CD4-positive, alpha-beta T cell (primary cell): ENCODE data around the gene RPL22L1. TPM values are rescaled to one million over a fixed set of nuclear protein-coding genes. Genes with fewer than 3 reads are reported as not detected.
"Not testable (repeated sequence)": the region's sequence is repeated elsewhere in the genome, so short reads cannot be mapped to it uniquely, and the experiment has no call there.

Experiments used
- ATAC-seq: fragments of 200-7000 bp; cut with Tn5 transposase; one replicate; pipeline ENCODE4 v1.10.0; 2022; ENCODE audit warnings: mild to moderate bottlenecking; ENCODE audit not compliant: poor library complexity
- CTCF ChIA-PET: fragments of 350-600 bp; sonication (Branson Sonifier 250); formaldehyde crosslinking; loops from one replicate; lab custom pipeline; 2021; ENCODE audit warnings: antibody characterized with exemption, inconsistent platforms; lab: Charles Lee
- POLR2A ChIA-PET: fragments of 350-600 bp; sonication (Branson Sonifier 250); formaldehyde crosslinking; loops from one replicate; lab custom pipeline; 2021; ENCODE audit warnings: antibody characterized with exemption, inconsistent platforms; lab: Charles Lee
- DNase-seq, 14 experiments: peaks; one replicate each; pipeline ENCODE4 v3.0.0-alpha.2; 2013 to 2020; ENCODE audit warnings: mixed read lengths in 2 of 14
- H3K27ac ChIP-seq, 2 donors: one replicate each; pipeline versions ENCODE4 v1.5.1 to v1.7.0; 2013; ENCODE audit warnings: low read length in 2 of 2, low read depth in 1 of 2, mild to moderate bottlenecking in 1 of 2
- H3K27me3 ChIP-seq, 2 experiments: 1 replicate in 1 of 2; 2 replicates in 1 of 2; pipeline versions ENCODE4 v1.6.1 to v1.7.0; 2013; ENCODE audit warnings: low read length in 2 of 2, control low read depth in 1 of 2, mild to moderate bottlenecking in 1 of 2, moderate library complexity in 1 of 2; ENCODE audit not compliant: insufficient read depth in 2 of 2, control insufficient read depth in 1 of 2
- H3K36me3 ChIP-seq: one replicate; pipeline ENCODE4 v1.6.1; 2013; ENCODE audit warnings: low read length, control low read depth; ENCODE audit not compliant: insufficient read depth
- H3K4me1 ChIP-seq: one replicate; pipeline ENCODE4 v1.6.1; 2013; ENCODE audit warnings: low read length, control low read depth; ENCODE audit not compliant: insufficient read depth
- H3K4me3 ChIP-seq: one replicate; pipeline ENCODE4 v1.5.1; 2013; ENCODE audit warnings: mild to moderate bottlenecking, low read length, moderate library complexity
- H3K9me3 ChIP-seq, 2 experiments: 1 replicate in 1 of 2; 2 replicates in 1 of 2; pipeline versions ENCODE4 v1.6.1 to v1.7.0; 2013; ENCODE audit warnings: low read length in 2 of 2, mild to moderate bottlenecking in 2 of 2, control low read depth in 1 of 2, moderate library complexity in 1 of 2; ENCODE audit not compliant: control insufficient read depth in 1 of 2, insufficient read depth in 1 of 2
- H3K27ac Mint-ChIP-seq: one replicate; pipeline ENCODE4 v1.8.0; 2020; ENCODE audit warnings: mixed read lengths
- H3K27me3 Mint-ChIP-seq: one replicate; pipeline ENCODE4 v1.8.0; 2021; ENCODE audit warnings: mixed read lengths
- H3K36me3 Mint-ChIP-seq: one replicate; pipeline ENCODE4 v1.8.0; 2021; ENCODE audit warnings: low read depth, mixed read lengths
- H3K4me1 Mint-ChIP-seq: one replicate; pipeline ENCODE4 v1.8.0; 2021; ENCODE audit warnings: low read depth, mixed read lengths
- H3K4me3 Mint-ChIP-seq: one replicate; pipeline ENCODE4 v1.8.0; 2020; ENCODE audit warnings: mild to moderate bottlenecking, mixed read lengths
- H3K9me3 Mint-ChIP-seq: one replicate; pipeline ENCODE4 v1.8.0; 2020; ENCODE audit warnings: mixed read lengths
- intact Hi-C, 2 experiments: fragments of 100-400 bp; cut with DNase I in 1 of 2; cut with micrococcal nuclease in 1 of 2; formaldehyde crosslinking; loops; one replicate each; pipeline versions ENCODE4 v1.15.1 to v1.9.0; 2023 to 2025; cut with DNase I, micrococcal nuclease
- total RNA-seq, 174 experiments: library from RNA in 2 of 174; stranded (reverse) in 2 of 174; gene quantifications; one replicate each; pipeline ENCODE4 v1.2.3 and lab custom pipeline; 2021 to 2026
- TF ChIP-seq, protein P1 (sequence below): fragments of 200-600 bp; IDR thresholded peaks from one replicate; pipeline ENCODE4 v1.8.0; 2022; ENCODE audit warnings: antibody characterized with exemption, mild to moderate bottlenecking

The RPL22L1 gene
- total RNA-seq, 2 experiments from 2014 or later, result 53.5 to 55.6 TPM

DNA sequence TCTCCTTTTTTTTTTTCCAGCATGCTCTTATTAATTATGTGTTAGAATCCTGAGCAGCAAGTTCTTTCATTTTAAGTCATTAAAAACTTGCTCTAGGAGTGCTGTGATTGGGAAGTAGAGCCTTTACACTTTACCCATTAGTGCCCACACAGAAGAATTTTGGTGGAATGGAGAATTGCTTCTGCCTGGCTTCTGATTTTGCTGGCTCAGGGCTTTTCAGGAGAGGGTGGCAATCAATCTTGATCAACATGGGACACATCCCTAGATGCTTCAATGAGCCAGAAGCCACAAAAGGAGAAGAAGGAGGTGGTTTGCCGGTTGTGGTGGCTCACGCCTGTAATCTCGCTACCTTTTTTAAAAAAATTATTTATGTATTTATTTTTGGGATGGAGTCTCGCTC, 39.4 kb downstream of the RPL22L1 start:
- Mint-ChIP-seq H3K27me3 (peaks cover 72% of the 10 kb centered on the region), H3K9me3 (no peaks in the 10 kb centered on the region), H3K36me3 (no peaks in the 10 kb centered on the region), H3K27ac (no peak overlapping the region), H3K4me1 (peaks cover 9% of the 10 kb centered on the region), H3K4me3 (no peak overlapping the region)
- POLR2A ChIA-PET, result no interaction called here
- CTCF ChIA-PET, result no interaction called here
- DNase-seq (no peak), ATAC-seq (no peak)
- Histone ChIP-seq H3K4me3 (no peak overlapping the region), H3K27me3 (peaks cover 5 to 19% of the 10 kb centered on the region in 2 experiments), H3K9me3 (no peaks in the 10 kb centered on the region), H3K36me3 (no peaks in the 10 kb centered on the region), H3K27ac (no peak overlapping the region), H3K4me1 (peaks cover 5% of the 10 kb centered on the region)
- TF ChIP-seq, protein P1, sequence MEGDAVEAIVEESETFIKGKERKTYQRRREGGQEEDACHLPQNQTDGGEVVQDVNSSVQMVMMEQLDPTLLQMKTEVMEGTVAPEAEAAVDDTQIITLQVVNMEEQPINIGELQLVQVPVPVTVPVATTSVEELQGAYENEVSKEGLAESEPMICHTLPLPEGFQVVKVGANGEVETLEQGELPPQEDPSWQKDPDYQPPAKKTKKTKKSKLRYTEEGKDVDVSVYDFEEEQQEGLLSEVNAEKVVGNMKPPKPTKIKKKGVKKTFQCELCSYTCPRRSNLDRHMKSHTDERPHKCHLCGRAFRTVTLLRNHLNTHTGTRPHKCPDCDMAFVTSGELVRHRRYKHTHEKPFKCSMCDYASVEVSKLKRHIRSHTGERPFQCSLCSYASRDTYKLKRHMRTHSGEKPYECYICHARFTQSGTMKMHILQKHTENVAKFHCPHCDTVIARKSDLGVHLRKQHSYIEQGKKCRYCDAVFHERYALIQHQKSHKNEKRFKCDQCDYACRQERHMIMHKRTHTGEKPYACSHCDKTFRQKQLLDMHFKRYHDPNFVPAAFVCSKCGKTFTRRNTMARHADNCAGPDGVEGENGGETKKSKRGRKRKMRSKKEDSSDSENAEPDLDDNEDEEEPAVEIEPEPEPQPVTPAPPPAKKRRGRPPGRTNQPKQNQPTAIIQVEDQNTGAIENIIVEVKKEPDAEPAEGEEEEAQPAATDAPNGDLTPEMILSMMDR, result no peak
- intact Hi-C loops, result no loop called here

DNA sequence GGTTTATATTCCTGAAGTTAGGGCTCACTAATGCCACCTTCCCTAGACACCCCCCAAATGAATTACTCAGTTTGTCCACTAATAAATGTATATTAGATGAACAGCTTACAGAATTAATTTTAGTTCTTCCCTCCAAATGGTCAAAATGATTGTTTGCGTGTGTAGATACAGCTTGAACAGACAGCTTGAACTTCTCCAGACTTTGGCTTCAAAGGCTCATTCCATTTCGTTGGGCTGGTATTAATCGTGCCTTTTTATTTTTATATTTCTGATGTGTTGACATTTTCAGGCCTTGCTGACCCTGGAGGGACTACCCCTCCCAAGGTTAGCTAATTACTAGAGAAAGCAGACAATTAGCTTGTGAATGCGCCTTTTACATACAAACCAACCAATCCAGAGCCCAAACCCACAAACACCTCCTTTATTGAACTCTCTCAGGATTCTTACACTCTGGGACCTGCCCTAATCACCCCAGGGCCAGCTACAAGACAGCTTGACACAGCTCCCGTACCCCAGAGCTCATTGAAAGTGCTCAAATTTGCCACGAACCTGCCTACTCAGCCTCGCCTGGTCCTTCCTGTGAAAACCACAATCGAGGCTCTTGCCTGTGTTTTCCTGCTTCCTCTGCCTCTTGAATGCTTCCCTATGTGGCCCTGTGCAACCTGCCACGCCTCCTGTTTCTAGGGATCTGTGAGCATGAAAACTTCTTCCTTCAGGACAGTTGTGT, 40.3 kb downstream of the RPL22L1 start:
- POLR2A ChIA-PET, result no interaction called here
- Histone ChIP-seq H3K9me3 (no peaks in the 10 kb centered on the region), H3K27ac (no peak overlapping the region), H3K4me1 (peaks cover 5% of the 10 kb centered on the region), H3K4me3 (no peak overlapping the region), H3K36me3 (no peaks in the 10 kb centered on the region), H3K27me3 (peaks cover 5 to 19% of the 10 kb centered on the region in 2 experiments)
- H3K27ac Mint-ChIP-seq, result no peak overlapping the region
- no peak overlapping the region for H3K4me3 Mint-ChIP-seq
- no peak for DNase-seq
- no peaks in the 10 kb centered on the region for H3K9me3 Mint-ChIP-seq
- TF ChIP-seq, protein P1, result no peak
- peaks cover 9% of the 10 kb centered on the region for H3K4me1 Mint-ChIP-seq
- intact Hi-C loops, result no loop called here
- no peak for ATAC-seq
- peaks cover 66% of the 10 kb centered on the region for H3K27me3 Mint-ChIP-seq
- CTCF ChIA-PET, result no interaction called here
- no peaks in the 10 kb centered on the region for H3K36me3 Mint-ChIP-seq

DNA sequence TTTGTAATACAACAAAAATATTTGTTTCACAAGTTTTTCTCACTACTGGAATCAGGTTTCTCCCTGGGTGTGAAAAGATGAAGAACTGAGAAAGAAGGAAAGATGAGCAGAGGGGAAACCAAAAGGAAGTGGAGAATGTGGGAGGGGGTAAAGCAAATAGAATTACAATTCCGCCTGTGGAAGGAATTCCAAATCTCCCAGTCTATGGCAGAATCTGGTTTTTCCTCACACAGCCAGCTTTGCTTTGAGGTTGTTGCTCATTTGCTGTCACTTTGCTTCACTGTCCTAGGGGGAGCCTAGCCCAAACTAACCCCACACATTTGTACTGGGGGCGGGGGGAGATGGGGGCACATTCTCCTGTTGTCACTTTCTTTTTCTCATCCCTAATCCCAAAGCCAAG, 43.9 kb downstream of the RPL22L1 start:
- no peak overlapping the region for H3K4me3 ChIP-seq
- no peaks in the 10 kb centered on the region for H3K9me3 ChIP-seq
- no peak overlapping the region for H3K27ac ChIP-seq
- ChIA-PET POLR2A (no interaction called here), CTCF (no interaction called here)
- H3K27ac Mint-ChIP-seq, result no peak overlapping the region
- H3K4me3 Mint-ChIP-seq, result no peak overlapping the region
- H3K27me3 ChIP-seq, result peaks cover 8 to 12% of the 10 kb centered on the region in 2 experiments
- TF ChIP-seq, protein P1, result no peak
- no peaks in the 10 kb centered on the region for H3K9me3 Mint-ChIP-seq
- H3K27me3 Mint-ChIP-seq, result peaks cover 58% of the 10 kb centered on the region
- ATAC-seq (no peak), DNase-seq (no peak)
- no peaks in the 10 kb centered on the region for H3K36me3 Mint-ChIP-seq
- intact Hi-C loops, result no loop called here
- H3K4me1 ChIP-seq, result peaks cover 5% of the 10 kb centered on the region
- H3K36me3 ChIP-seq, result no peaks in the 10 kb centered on the region
- H3K4me1 Mint-ChIP-seq, result peaks cover 9% of the 10 kb centered on the region

DNA sequence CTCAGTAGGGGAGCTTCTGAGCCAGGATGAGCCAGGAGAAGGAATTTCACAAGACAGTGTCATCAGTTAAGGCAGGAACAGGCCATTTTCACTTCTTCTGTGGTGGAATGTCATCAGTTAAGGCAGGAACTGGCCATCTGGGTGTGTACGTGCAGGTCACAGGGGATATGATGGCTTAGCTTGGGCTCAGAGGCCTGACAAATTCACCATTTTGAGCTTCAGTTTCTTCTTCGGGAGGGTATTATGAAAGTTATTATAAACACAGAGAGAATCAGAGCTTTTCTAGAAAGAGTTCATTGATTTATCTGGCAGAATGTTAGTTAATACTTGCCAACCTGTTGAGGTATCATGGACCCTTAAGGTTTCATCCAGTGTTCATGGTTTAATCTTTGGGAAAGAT, 46.4 kb downstream of the RPL22L1 start:
- not testable (repeated sequence) for H3K27ac ChIP-seq

DNA sequence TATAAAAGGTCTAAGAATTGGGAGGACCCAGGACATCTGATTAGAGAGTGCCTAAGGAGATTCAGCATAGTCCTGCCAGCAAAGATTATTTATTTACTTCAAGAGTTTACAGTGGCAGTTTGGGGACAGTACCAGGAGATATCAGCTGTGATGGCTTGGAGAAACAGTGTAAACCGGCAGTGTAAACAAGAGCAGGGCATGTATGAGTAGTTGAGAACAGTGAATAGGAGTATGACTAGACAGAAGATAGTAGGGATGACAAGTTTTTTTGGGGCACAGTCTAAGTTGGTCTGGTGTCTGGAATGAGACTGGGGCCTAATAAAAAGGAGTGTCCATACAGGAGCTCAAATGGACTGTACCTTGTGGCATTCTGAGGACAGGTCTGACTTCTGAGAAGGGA, 51.7 kb downstream of the RPL22L1 start:
- POLR2A ChIA-PET, H3K36me3 ChIP-seq, DNase-seq, H3K4me1 Mint-ChIP-seq, H3K9me3 Mint-ChIP-seq, H3K4me3 Mint-ChIP-seq, H3K9me3 ChIP-seq, ATAC-seq, H3K36me3 Mint-ChIP-seq, H3K27ac ChIP-seq, H3K27ac Mint-ChIP-seq, H3K27me3 ChIP-seq, H3K4me1 ChIP-seq, intact Hi-C loops, CTCF ChIA-PET, H3K4me3 ChIP-seq: not testable (repeated sequence)
- H3K27me3 Mint-ChIP-seq, result peaks cover 29% of the 10 kb centered on the region

More for the DNA sequence above, 46.4 kb downstream of the RPL22L1 start:
- H3K36me3 ChIP-seq, H3K9me3 ChIP-seq, ATAC-seq, CTCF ChIA-PET, H3K4me3 ChIP-seq, H3K4me1 ChIP-seq, H3K4me1 Mint-ChIP-seq, DNase-seq, H3K4me3 Mint-ChIP-seq, H3K27me3 ChIP-seq, intact Hi-C loops, H3K27ac Mint-ChIP-seq, H3K36me3 Mint-ChIP-seq, H3K9me3 Mint-ChIP-seq, POLR2A ChIA-PET: not testable (repeated sequence)
- peaks cover 52% of the 10 kb centered on the region for H3K27me3 Mint-ChIP-seq
